22Rv1 (cell line): Measurements from ENCODE around the gene BABAM2.

Experiments used
- CTCF ChIP-seq: fragments of 450-650 bp; IDR thresholded peaks from 2 replicates; pipeline ENCODE4 v1.5.1; 2017; ENCODE audit warnings: mild to moderate bottlenecking
- ZFX ChIP-seq: fragments of 450-650 bp; IDR thresholded peaks from 2 replicates; pipeline ENCODE4 v1.6.1; 2017; ENCODE audit warnings: antibody characterized with exemption, borderline replicate concordance

- TF ChIP-seq CTCF, result no peak
- no peak for TF ChIP-seq ZFX
These were observed 363.0 kb downstream of the BABAM2 start for GRCh38 chr2:28253543-28253942.
